H1 (cell line): ENCODE measurements around the gene MMAA. TPM values are rescaled to one million over a fixed set of nuclear protein-coding genes. Genes with fewer than 3 reads are reported as not detected.

Experiments
- CTCF ChIA-PET: fragments of 300-600 bp; sonication (Branson Sonifier 250); formaldehyde crosslinking; loops from one replicate; lab custom pipeline; 2021; ENCODE audit not compliant: partially characterized antibody; lab: Charles Lee
- POLR2A ChIA-PET: fragments of 300-600 bp; sonication (Branson Sonifier 250); formaldehyde crosslinking; loops from one replicate; lab custom pipeline; 2021; ENCODE audit warnings: inconsistent platforms; ENCODE audit not compliant: partially characterized antibody; lab: Charles Lee
- DNase-seq, 2 experiments: peaks; one replicate each; pipeline versions ENCODE4 v3.0.0 to v3.0.0-alpha.2; 2010 to 2022; ENCODE audit warnings: low spot score in 2 of 2, low read depth in 1 of 2, mixed read lengths in 1 of 2
- FAIRE-seq: peaks from 2 replicates; lab custom pipeline; 2011; peaks lifted over from hg19 to GRCh38; lab: Jason Lieb, UNC
- H2AFZ ChIP-seq: 2 replicates; pipeline ENCODE4 v1.8.1; 2012; ENCODE audit warnings: low read length, inconsistent platforms
- H2AK5ac ChIP-seq: 2 replicates; pipeline ENCODE4 v1.6.1; 2013; ENCODE audit warnings: low read depth, low read length
- H2BK120ac ChIP-seq: replicated peaks from 2 replicates; pipeline ENCODE3; 2013; ENCODE audit warnings: low read depth, low read length, inconsistent platforms
- H2BK12ac ChIP-seq: 2 replicates; pipeline ENCODE4 v1.6.1; 2013; ENCODE audit warnings: low read depth, low read length
- H2BK15ac ChIP-seq: 2 replicates; pipeline ENCODE4 v1.6.1; 2013; ENCODE audit warnings: low read length
- H2BK20ac ChIP-seq: 2 replicates; pipeline ENCODE4 v1.6.1; 2013; ENCODE audit warnings: low read length
- H2BK5ac ChIP-seq: 2 replicates; pipeline ENCODE4 v1.6.1; 2013; ENCODE audit warnings: low read depth, low read length
- H3K14ac ChIP-seq: 2 replicates; pipeline ENCODE4 v1.6.1; 2013; ENCODE audit warnings: inconsistent platforms; ENCODE audit not compliant: insufficient read length
- H3K18ac ChIP-seq: 2 replicates; pipeline ENCODE4 v1.6.1; 2013; ENCODE audit warnings: low read length; ENCODE audit errors: extremely low read depth
- H3K23ac ChIP-seq: 2 replicates; pipeline ENCODE4 v1.6.1; 2013; ENCODE audit warnings: inconsistent platforms; ENCODE audit not compliant: insufficient read length
- H3K23me2 ChIP-seq: 2 replicates; pipeline ENCODE4 v1.6.1; 2013; ENCODE audit warnings: low read depth, low read length
- H3K27ac ChIP-seq: 2 replicates; pipeline ENCODE4 v1.6.1; 2011; ENCODE audit warnings: low read depth, low read length, inconsistent platforms
- H3K27me3 ChIP-seq, 4 experiments: replicated peaks in 1 of 4; 1 replicate in 1 of 4; 2 replicates in 3 of 4; pipeline versions ENCODE4 v1.6.1 to v1.8.1; 2011 to 2013; ENCODE audit warnings: low read length in 3 of 4, mild to moderate bottlenecking in 3 of 4, inconsistent platforms in 2 of 4, mixed read lengths in 2 of 4, moderate library complexity in 1 of 4; ENCODE audit not compliant: control insufficient read depth in 3 of 4, insufficient read depth in 3 of 4; ENCODE audit errors: extremely low read depth in 1 of 4
- H3K36me3 ChIP-seq, 4 experiments: 2 replicates each; pipeline versions ENCODE4 v1.6.1 to v1.8.1; 2011 to 2013; ENCODE audit warnings: mild to moderate bottlenecking in 4 of 4, low read length in 3 of 4, moderate library complexity in 2 of 4, control low read depth in 1 of 4, inconsistent platforms in 1 of 4; ENCODE audit not compliant: insufficient read depth in 4 of 4, control insufficient read depth in 2 of 4
- H3K4ac ChIP-seq: replicated peaks from 2 replicates; pipeline ENCODE3; 2013; ENCODE audit warnings: low read length, low read depth, mixed read lengths, inconsistent platforms; ENCODE audit not compliant: insufficient read length
- H3K4me1 ChIP-seq, 4 experiments: replicated peaks in 1 of 4; 1 replicate in 1 of 4; 2 replicates in 3 of 4; pipeline versions ENCODE4 v1.6.1 to v1.8.1; 2011 to 2013; ENCODE audit warnings: low read length in 3 of 4, inconsistent platforms in 2 of 4, mixed read lengths in 1 of 4; ENCODE audit not compliant: insufficient read depth in 4 of 4, control insufficient read depth in 3 of 4
- H3K4me2 ChIP-seq, 2 experiments: 2 replicates each; pipeline versions ENCODE4 v1.6.1 to v1.8.1; 2011 to 2013; ENCODE audit warnings: low read depth in 2 of 2, low read length in 2 of 2, control low read depth in 1 of 2, inconsistent platforms in 1 of 2, mild to moderate bottlenecking in 1 of 2; ENCODE audit not compliant: insufficient read depth in 1 of 2
- H3K4me3 ChIP-seq, 4 experiments: fragments of 200-600, 300-600 bp in 1 of 4; sonication (generic), shearing (Covaris generic), sonication (Bioruptor Twin) in 1 of 4; 2 replicates each; pipeline versions ENCODE4 v1.5.1 to v1.8.1; 2011 to 2016; ENCODE audit warnings: low read length in 4 of 4, low read depth in 3 of 4, control low read depth in 2 of 4, inconsistent platforms in 2 of 4, mild to moderate bottlenecking in 2 of 4, mixed read lengths in 1 of 4, moderate library complexity in 1 of 4; ENCODE audit not compliant: insufficient read depth in 2 of 4; ENCODE audit errors: extremely low read depth in 1 of 4
- H3K56ac ChIP-seq: replicated peaks from 2 replicates; pipeline ENCODE3; 2013; ENCODE audit warnings: low read depth, mild to moderate bottlenecking, mixed read lengths, low read length, inconsistent platforms; ENCODE audit not compliant: insufficient read length
- H3K79me1 ChIP-seq: 2 replicates; pipeline ENCODE4 v1.6.1; 2013; ENCODE audit warnings: low read depth, low read length, control low read depth
- H3K79me2 ChIP-seq, 2 experiments: 2 replicates each; pipeline versions ENCODE4 v1.6.1 to v1.8.1; 2012 to 2013; ENCODE audit warnings: low read length in 2 of 2, mild to moderate bottlenecking in 2 of 2, inconsistent platforms in 1 of 2; ENCODE audit not compliant: insufficient read depth in 2 of 2, control insufficient read depth in 1 of 2
- H3K9ac ChIP-seq, 4 experiments: replicated peaks in 1 of 4; 1 replicate in 1 of 4; 2 replicates in 3 of 4; pipeline versions ENCODE4 v1.6.1 to v1.8.1; 2011 to 2013; ENCODE audit warnings: low read depth in 3 of 4, low read length in 3 of 4, control low read depth in 2 of 4, mild to moderate bottlenecking in 2 of 4, moderate library complexity in 2 of 4, inconsistent platforms in 1 of 4; ENCODE audit errors: extremely low read depth in 1 of 4
- H3K9me3 ChIP-seq, 2 experiments: 2 replicates each; pipeline versions ENCODE4 v1.6.1 to v1.8.1; 2012 to 2013; ENCODE audit warnings: mild to moderate bottlenecking in 2 of 2, moderate library complexity in 2 of 2, control low read depth in 1 of 2, inconsistent platforms in 1 of 2, low read depth in 1 of 2, low read length in 1 of 2, mixed read lengths in 1 of 2; ENCODE audit not compliant: insufficient read depth in 2 of 2
- H4K20me1 ChIP-seq, 2 experiments: replicated peaks in 1 of 2; 2 replicates each; pipeline versions ENCODE3 to v1.8.1; 2011 to 2013; ENCODE audit warnings: inconsistent platforms in 2 of 2, low read length in 2 of 2, mild to moderate bottlenecking in 1 of 2; ENCODE audit not compliant: insufficient read depth in 2 of 2, control insufficient read depth in 1 of 2
- H4K5ac ChIP-seq: 2 replicates; pipeline ENCODE4 v1.6.1; 2013; ENCODE audit warnings: low read length, low read depth, mixed read lengths, inconsistent platforms; ENCODE audit not compliant: insufficient read length
- H4K8ac ChIP-seq: 2 replicates; pipeline ENCODE4 v1.8.0; 2013; ENCODE audit warnings: mild to moderate bottlenecking, moderate library complexity, low read length, inconsistent platforms; ENCODE audit not compliant: insufficient read depth; ENCODE audit errors: extremely low read depth
- H4K91ac ChIP-seq: replicated peaks from 2 replicates; pipeline ENCODE3; 2013; ENCODE audit warnings: low read length, mixed read lengths, inconsistent platforms; ENCODE audit not compliant: insufficient read length
- BCL11A ChIP-seq, 2 experiments: IDR thresholded peaks; one replicate each; pipeline ENCODE4 v1.6.1; 2011; ENCODE audit warnings: low read depth in 2 of 2, low read length in 2 of 2, mild to moderate bottlenecking in 2 of 2
- GABPA ChIP-seq: IDR thresholded peaks from 2 replicates; pipeline ENCODE4 v1.6.1; 2011; ENCODE audit warnings: mild to moderate bottlenecking, low read length, moderate library complexity, borderline replicate concordance; ENCODE audit not compliant: insufficient read depth
- KDM4A ChIP-seq: IDR thresholded peaks from one replicate; pipeline ENCODE4 v1.7.1; 2012; ENCODE audit warnings: low read depth, mild to moderate bottlenecking, moderate library complexity, low read length, inconsistent platforms; ENCODE audit not compliant: severe bottlenecking
- TEAD4 ChIP-seq: IDR thresholded peaks from 2 replicates; pipeline ENCODE4 v1.6.1; 2012; ENCODE audit warnings: low read depth, low read length, inconsistent platforms, mixed read lengths
- WGBS, 2 experiments: shearing (Covaris generic) in 1 of 2; methylation state at CpG; one replicate each; pipeline versions ENCODE4 v1.1.6 to v1.1.7; 2013 to 2015; ENCODE audit warnings: low lambda C conversion rate in 2 of 2, mixed read lengths in 2 of 2, inconsistent platforms in 1 of 2, low coverage in 1 of 2, missing lambda C conversion rate in 1 of 2; ENCODE audit not compliant: insufficient replicate concordance in 2 of 2, insufficient coverage in 1 of 2, insufficient read length in 1 of 2; ENCODE audit errors: extremely low coverage in 1 of 2, missing lambda C conversion rate in 1 of 2; 5-methylcytosine and 5-hydroxymethylcytosine counted together
- polyA plus RNA-seq, 7 experiments: library from polyadenylated mRNA; depleted of rRNA in 3 of 7; stranded (reverse) in 5 of 7; unstranded in 2 of 7; fragments of >200 nt in 5 of 7; fragments of 200-250 nt in 2 of 7; gene quantifications; 1 replicate in 5 of 7; 2 replicates in 1 of 7; 4 replicates in 1 of 7; pipeline versions ENCODE4 v1.2.1 to v1.2.3, GENCODE V29; 2011 to 2013; ENCODE audit warnings: missing spikeins in 2 of 7, mixed read lengths in 2 of 7
- total RNA-seq: library from RNA; stranded (reverse); fragmentation: NEBNext Ultra II Directional; extraction: Animal tissue kit (Norgen Biotek cat#: 25700); gene quantifications from 2 replicates; pipeline ENCODE4 v1.2.1, GENCODE V29; 2021

The MMAA gene
- total and polyA plus RNA-seq, 2 of the 8 experiments (the other 6 are each of a cell fraction or from before 2014, with no cell fraction given): 0.98 to 4.9 TPM

GRCh38 chr4:145643295-145643694 lies 24.1 kb downstream of the MMAA start:
- Histone ChIP-seq H3K9ac (no peak overlapping the region), H3K18ac (no peak overlapping the region), H2BK120ac (no peak overlapping the region), H4K91ac (no peak overlapping the region), H3K23me2 (no peaks in the 10 kb centered on the region), H3K27ac (no peak overlapping the region), H3K27me3 (no peaks in the 10 kb centered on the region), H4K8ac (no peak overlapping the region), H2AFZ (no peak overlapping the region), H3K36me3 (no peaks in the 10 kb centered on the region), H2BK12ac (no peak overlapping the region), H3K56ac (no peak overlapping the region), H4K20me1 (no peaks in the 10 kb centered on the region), H3K4me2 (no peak overlapping the region), H4K5ac (no peak overlapping the region), H3K4me3 (no peak overlapping the region), H3K14ac (no peak overlapping the region), H2BK15ac (no peak overlapping the region), H3K79me2 (no peaks in the 10 kb centered on the region), H2AK5ac (no peak overlapping the region), H3K23ac (no peak overlapping the region), H2BK20ac (no peak overlapping the region), H3K79me1 (no peaks in the 10 kb centered on the region), H2BK5ac (no peak overlapping the region), H3K4me1 (peaks cover 0 to 3% (median 0%) of the 10 kb centered on the region in 4 experiments; a peak in 2 of 7 replicates), H3K9me3 (no peaks in the 10 kb centered on the region), H3K4ac (no peak overlapping the region)
- CTCF ChIA-PET: interaction anchor here (0.6 to 1.6 kb wide), 5 partner anchors 8 to 248 kb away, joined by 3 to 6 read pairs (median 5); no protein-coding TSS in a partner anchor
- no peak for FAIRE-seq
- no peak for DNase-seq
- TF ChIP-seq TEAD4 (no peak), BCL11A (IDR thresholded peaks at IDR 0.05; ENCODE audit: low read depth in 2 of 2, low read length in 2 of 2) (no peak), GABPA (no peak), KDM4A (no peak)
- WGBS, 2 experiments: 86% methylated on average over 1 of the region's 1 CpG; no CpG with 5 or more reads in 1 of the 2 experiments
- POLR2A ChIA-PET: interaction anchor here (1.0 kb wide), 1 partner anchor 11 kb away, joined by 3 read pairs; no protein-coding TSS in a partner anchor
